HFFc6 (cell line): ENCODE measurements around the gene ADGRL1. TPM values are rescaled to one million over a fixed set of nuclear protein-coding genes. Genes with fewer than 3 reads are reported as not detected.

Experiments
- DNase-seq: peaks from one replicate; pipeline ENCODE4 v3.0.0-alpha.2; 2018
- H3K27ac Mint-ChIP-seq: 2 replicates; pipeline ENCODE4 v1.8.0; 2020; ENCODE audit warnings: mild to moderate bottlenecking, mixed read lengths
- H3K27me3 Mint-ChIP-seq: 2 replicates; pipeline ENCODE4 v1.8.0; 2021; ENCODE audit warnings: mild to moderate bottlenecking, moderate library complexity, mixed read lengths; ENCODE audit not compliant: insufficient read depth
- H3K36me3 Mint-ChIP-seq: 2 replicates; pipeline ENCODE4 v1.8.0; 2021; ENCODE audit warnings: low read depth, mixed read lengths
- H3K4me1 Mint-ChIP-seq: 2 replicates; pipeline ENCODE4 v1.8.0; 2020; ENCODE audit warnings: low read depth, mixed read lengths
- H3K4me3 Mint-ChIP-seq: 2 replicates; pipeline ENCODE4 v1.8.0; 2020; ENCODE audit warnings: mild to moderate bottlenecking, moderate library complexity, mixed read lengths
- H3K9me3 Mint-ChIP-seq: 2 replicates; pipeline ENCODE4 v1.8.0; 2020; ENCODE audit warnings: mild to moderate bottlenecking, mixed read lengths
- CTCF ChIP-seq: fragments of 200-600 bp; sonication (generic); IDR thresholded peaks from 2 replicates; pipeline ENCODE4 v1.5.0; 2021; ENCODE audit warnings: antibody characterized with exemption, mild to moderate bottlenecking
- total RNA-seq, 6 experiments: library from RNA; stranded (reverse); fragmentation: NEBNext Ultra II Directional; extraction: Animal tissue kit (Norgen Biotek cat#: 25700); gene quantifications; 2 replicates in 1 of 6; 3 replicates in 5 of 6; pipeline ENCODE4 v1.2.3, GENCODE V29; 2021

Gene ADGRL1
- total RNA-seq, 6 experiments from 2014 or later = 1.6 to 2.9 (median 2.2) TPM

- Mint-ChIP-seq H3K27me3 (peaks cover 12% of the 10 kb centered on the region; the same call in 1 of the 2 replicates), H3K9me3 (no peaks in the 10 kb centered on the region), H3K36me3 (no peaks in the 10 kb centered on the region), H3K4me1 (peaks cover 9% of the 10 kb centered on the region), H3K27ac (no peak overlapping the region), H3K4me3 (no peak overlapping the region)
- no peak for DNase-seq
- TF ChIP-seq CTCF = no peak
Measured at GRCh38 chr19:14168259-14168972, 37.6 kb downstream of the ADGRL1 start.

GRCh38 chr19:14167576-14168138 is 38.3 kb downstream of the ADGRL1 start:
- no peaks in the 10 kb centered on the region for H3K36me3 Mint-ChIP-seq
- DNase-seq = no peak
- no peaks in the 10 kb centered on the region for H3K9me3 Mint-ChIP-seq
- H3K27me3 Mint-ChIP-seq = peaks cover 12% of the 10 kb centered on the region; the same call in 1 of the 2 replicates
- peaks cover 9% of the 10 kb centered on the region for H3K4me1 Mint-ChIP-seq
- no peak overlapping the region for H3K4me3 Mint-ChIP-seq
- no peak overlapping the region for H3K27ac Mint-ChIP-seq
- no peak for TF ChIP-seq CTCF

GRCh38 chr19:14166999-14167575 is 38.9 kb downstream of the ADGRL1 start:
- no peak for TF ChIP-seq CTCF
- H3K27me3 Mint-ChIP-seq = peaks cover 12% of the 10 kb centered on the region; the same call in 1 of the 2 replicates
- H3K36me3 Mint-ChIP-seq = no peaks in the 10 kb centered on the region
- no peak overlapping the region for H3K27ac Mint-ChIP-seq
- H3K4me3 Mint-ChIP-seq = no peak overlapping the region
- no peaks in the 10 kb centered on the region for H3K9me3 Mint-ChIP-seq
- no peak for DNase-seq
- H3K4me1 Mint-ChIP-seq = peaks cover 9% of the 10 kb centered on the region

- H3K4me1 Mint-ChIP-seq = peaks cover 9% of the 10 kb centered on the region
- no peak for TF ChIP-seq CTCF
- no peak overlapping the region for H3K27ac Mint-ChIP-seq
- DNase-seq = no peak
- H3K4me3 Mint-ChIP-seq = no peak overlapping the region
- no peaks in the 10 kb centered on the region for H3K36me3 Mint-ChIP-seq
- no peaks in the 10 kb centered on the region for H3K9me3 Mint-ChIP-seq
- H3K27me3 Mint-ChIP-seq = peaks cover 11% of the 10 kb centered on the region; the same call in 1 of the 2 replicates
Measured at GRCh38 chr19:14165990-14166830, 39.8 kb downstream of the ADGRL1 start.

DNA sequence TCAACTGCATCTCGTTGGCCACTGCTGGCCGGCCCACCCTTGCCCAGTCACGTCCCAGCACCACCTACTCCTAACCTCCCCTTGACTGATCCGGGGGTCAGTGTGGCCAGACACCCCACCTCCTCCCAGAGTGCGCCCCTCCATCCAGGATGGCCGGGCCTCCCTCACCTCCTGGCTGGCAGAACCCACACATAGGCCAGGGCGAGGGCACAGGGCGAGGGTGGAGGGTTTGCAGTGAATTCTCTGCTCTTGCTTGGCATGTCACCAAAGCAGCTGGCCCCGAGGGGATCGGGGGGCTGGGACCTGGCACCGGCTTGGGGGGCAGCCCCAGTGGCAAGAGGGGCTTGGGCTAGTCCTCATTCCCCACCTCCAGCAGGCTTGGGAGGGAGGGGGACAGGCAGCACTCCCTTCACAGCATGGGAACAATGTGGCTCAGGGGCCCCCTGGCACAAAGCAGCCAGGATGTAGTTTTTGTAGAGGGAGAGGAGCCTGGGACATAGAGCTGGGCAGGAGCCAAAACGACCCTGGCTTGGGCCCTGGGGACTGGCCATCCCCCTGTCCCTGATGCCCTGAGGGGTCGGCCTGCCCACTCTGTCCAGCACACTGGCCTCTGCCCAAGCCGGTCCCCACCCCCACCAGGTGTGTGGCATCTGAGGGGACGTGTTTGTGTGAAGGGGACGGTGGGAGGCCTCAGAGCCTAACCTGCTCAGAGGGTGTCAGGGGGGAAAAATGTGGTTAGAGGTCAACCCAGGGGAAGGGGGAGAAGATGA is 41.1 kb downstream of the ADGRL1 start:
- Mint-ChIP-seq H3K27ac (no peak overlapping the region), H3K27me3 (peaks cover 8% of the 10 kb centered on the region; the same call in 1 of the 2 replicates), H3K4me1 (peaks cover 9% of the 10 kb centered on the region), H3K36me3 (no peaks in the 10 kb centered on the region), H3K9me3 (no peaks in the 10 kb centered on the region), H3K4me3 (no peak overlapping the region)
- TF ChIP-seq CTCF = no peak
- no peak for DNase-seq
